ENCODE results near the gene COX4I1.

The COX4I1 gene

DNA sequence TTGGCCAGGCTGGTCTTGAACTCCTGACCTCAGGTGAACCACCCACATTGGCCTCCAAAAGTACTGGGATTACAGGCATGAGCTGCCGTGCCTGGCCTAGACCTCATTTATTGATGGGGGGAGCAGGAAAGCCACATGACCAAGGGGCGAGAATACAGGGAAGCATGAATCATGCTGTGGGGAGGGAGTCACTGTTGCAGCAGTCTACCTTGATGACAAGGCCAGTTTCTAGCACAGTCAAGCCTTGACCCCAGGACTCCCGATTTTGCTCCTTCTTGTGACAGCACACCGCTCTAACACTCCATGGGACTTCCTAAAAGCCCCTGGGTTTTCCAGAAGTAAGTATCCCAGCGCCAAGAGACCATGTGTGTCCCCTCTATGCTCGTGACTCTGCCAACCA lies 56.6 kb downstream of the COX4I1 start:
- TF ChIP-seq JUND (IDR thresholded peaks at IDR 0.05; ENCODE audit: low read depth) = no peak
- in situ Hi-C loops (cut with HindIII; ENCODE audit: low pct_unique_long_range_greater_than_20kb, low sequenced_read_pairs) = no loop called here
- no peak for DNase-seq (ENCODE audit: low read depth in 1 of 2, low spot score in 1 of 2)

DNA sequence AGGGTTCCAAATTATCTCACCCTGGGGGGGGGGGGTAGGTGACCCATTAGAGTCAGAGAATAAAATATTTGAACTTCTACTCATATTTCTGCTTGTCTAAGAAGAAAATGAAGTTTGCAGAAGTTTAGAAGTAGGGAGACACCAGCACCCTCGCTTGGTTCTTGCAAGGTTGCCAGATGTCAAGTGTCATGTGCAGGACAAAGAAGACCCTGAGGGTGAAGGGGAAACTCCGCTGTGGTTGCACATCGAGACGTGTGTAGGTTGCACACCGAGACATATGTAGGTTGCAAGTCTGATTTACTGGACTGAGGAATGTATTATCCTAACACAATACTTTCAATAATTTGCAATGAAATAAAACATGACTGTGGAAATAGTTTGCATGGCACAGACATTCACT lies 57.1 kb downstream of the COX4I1 start:
- in situ Hi-C loops (cut with HindIII; ENCODE audit: low pct_unique_long_range_greater_than_20kb, low sequenced_read_pairs) = no loop called here
- no peak for TF ChIP-seq JUND (IDR thresholded peaks at IDR 0.05; ENCODE audit: low read depth)
- no peak for DNase-seq (ENCODE audit: low read depth in 1 of 2, low spot score in 1 of 2)

Measured in T47D (cell line).